GM18499 (cell line): ENCODE measurements around the gene CLMN.

Experiments
- ATAC-seq: cut with Tn5 transposase; IDR thresholded peaks from one replicate; pipeline ENCODE4 v1.9.1; 2021; ENCODE audit warnings: moderate number of reproducible peaks; ENCODE audit not compliant: insufficient read depth, unreplicated experiment

The CLMN gene

DNA sequence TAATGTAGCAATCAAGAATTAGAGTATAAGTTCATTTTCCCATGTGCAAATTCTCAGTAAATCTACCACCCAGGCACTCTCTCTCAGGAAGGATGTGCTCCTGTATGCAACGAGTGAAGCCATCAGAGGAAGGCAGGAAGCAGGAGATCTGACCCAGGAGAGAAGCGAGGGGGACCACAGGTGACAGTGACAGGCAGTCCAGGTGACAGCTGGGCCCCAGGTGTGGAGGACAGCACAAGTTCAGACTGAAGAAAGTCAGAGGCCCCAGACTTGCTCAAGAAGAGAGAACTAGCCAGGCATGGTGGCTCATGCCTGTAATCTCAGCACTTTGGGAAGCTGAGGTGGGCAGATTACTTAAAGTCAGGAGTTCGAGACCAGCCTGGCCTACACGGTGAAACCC lies 13.8 kb downstream of the CLMN start:
- ATAC-seq: no peak

- ATAC-seq: no peak
Measured at GRCh38 chr14:95305145-95305544, 14.6 kb downstream of the CLMN start.

DNA sequence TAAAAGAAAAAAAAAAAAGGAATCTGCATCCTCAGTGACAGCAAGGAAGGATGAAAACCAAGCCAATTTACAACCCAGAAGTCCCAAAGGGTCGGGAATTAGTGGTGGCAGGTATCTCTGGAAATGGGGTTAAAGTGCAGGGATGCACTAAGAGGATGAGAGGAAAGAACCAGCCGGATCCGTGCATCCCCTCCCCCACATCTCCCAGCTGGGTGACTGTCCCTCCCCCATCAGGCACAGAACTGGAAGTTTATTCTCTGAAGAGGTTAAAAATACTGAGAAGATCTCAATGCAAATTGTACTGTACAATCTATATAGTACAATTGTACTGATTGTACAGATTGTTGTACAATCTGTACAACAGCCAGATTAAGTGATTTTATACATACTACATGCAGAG lies 15.4 kb downstream of the CLMN start:
- no peak for ATAC-seq

DNA sequence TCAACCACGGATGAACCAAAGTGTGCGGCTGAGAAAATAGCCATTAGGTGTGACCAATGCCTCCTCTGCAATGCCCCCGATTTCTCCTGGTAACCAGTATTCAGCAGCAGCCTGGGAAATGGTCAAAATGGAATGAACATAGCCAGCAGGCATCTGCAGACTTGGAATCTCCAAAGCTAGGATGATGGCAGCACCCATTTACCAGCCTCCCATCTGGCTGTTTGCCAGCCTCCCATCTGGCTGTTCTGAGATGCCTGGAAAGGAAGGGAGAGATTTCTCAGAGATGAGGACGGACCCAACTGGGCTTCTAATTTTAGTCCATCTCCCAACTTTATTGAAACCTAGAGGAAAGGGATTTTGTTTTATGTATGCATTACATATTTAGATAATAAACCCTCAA lies 16.2 kb downstream of the CLMN start:
- no peak for ATAC-seq

GRCh38 chr14:95302667-95303506 lies 16.8 kb downstream of the CLMN start:
- no peak for ATAC-seq

DNA sequence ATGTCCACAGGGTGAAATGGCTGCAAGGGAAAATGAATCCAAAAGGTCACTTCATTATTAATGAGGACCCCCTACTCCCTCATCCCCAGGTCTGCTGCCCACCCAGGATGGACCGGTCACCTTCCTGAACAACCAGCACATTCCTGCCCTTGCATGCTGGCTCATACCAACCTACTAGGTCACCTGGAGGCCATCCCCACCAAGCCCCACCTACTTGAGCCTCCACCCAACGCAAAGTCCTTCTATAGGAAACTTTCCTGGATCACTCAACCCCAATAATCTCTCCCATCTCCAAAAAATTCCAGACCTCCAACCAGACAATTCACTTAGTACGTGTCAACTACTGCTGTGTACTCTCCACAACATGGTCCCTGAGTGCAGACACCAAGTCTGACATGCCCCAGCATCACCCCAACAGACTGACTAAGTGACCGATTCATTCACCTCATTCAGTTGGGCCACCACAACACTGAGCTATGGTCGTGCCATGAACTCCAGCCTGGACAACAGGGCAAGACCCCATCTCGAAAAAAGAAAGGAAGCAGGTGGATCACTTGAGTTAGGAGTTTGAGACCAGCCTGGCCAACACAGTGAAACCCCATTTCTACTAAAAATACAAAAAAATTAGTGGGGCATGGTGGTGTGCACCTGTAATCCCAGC lies 18.1 kb downstream of the CLMN start:
- ATAC-seq: no peak

GRCh38 chr14:95300697-95301526 lies 18.8 kb downstream of the CLMN start:
- ATAC-seq: no peak

DNA sequence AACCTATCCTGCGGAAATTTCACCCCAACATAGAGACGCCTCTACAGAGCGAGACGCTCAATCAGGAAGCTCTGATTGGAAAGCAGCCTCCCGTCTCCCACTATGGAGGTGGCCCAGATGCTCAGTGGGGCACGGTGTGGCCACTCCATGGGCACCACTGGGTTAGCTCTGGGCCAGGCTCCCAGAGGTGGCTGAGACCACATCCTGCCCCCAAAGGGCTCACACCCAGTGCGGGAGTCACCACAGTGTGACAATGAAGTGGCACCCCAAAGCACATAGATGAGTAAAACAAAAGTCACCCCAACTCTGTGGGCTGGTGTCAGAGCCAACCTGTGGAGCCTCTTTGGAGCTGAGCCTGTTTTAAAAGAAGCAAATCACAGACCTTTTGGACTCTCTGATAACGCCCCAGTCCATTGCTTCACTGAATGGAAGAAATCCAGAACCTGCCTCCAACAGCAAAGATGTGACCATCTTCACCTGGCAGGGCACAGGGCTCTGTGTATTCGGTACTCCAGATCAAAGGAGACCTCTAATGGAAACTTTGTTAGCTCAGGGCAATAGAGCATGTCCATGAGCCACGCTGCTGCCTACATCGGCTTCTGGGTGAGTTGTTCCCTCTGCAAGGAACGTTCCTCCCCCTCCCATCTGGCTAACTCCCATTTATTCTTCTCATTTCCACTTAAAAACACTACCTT lies 19.6 kb downstream of the CLMN start:
- ATAC-seq: no peak

DNA sequence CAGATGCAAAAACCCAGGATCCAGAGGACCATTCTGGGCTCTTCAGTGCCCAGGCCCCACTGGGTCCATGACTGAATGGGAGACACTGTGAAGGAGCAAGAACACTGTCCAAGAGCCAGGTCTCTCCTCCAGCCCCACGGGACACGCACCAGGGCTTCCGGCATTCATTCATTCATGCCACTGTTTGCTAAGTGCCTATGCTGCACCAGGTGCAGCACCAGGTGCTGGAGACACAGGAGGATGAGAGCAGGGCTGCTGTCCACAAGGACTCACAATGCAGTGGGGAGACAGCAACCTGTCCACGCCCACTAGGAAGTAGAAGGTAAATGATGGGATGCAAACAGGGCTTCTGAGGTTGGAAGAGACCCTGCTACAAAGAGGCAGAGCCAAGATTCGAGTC lies 20.4 kb downstream of the CLMN start:
- no peak for ATAC-seq

GRCh38 chr14:95297832-95298231 lies 21.9 kb downstream of the CLMN start:
- ATAC-seq: no peak

DNA sequence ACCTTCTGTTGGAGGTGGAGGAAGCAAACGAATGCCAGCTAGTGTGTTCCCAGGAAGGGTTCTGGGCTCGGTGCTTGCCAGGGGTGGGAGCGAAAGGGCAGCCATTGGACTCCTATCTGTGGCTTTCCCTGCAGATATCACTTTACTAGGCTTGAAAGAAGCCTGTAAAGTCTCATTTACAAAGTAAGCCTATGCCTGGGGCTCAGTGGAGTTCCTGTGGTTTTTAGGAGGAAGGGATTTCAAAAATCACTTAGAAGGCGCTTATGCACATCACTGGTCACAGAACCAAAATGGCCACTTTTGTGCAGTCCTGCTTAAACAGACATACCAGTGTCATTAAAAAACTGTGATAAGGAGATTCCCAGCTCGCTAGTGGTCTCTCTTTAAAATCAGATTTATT lies 22.7 kb downstream of the CLMN start:
- no peak for ATAC-seq

GRCh38 chr14:95295600-95296376 lies 23.9 kb downstream of the CLMN start:
- ATAC-seq: no peak

DNA sequence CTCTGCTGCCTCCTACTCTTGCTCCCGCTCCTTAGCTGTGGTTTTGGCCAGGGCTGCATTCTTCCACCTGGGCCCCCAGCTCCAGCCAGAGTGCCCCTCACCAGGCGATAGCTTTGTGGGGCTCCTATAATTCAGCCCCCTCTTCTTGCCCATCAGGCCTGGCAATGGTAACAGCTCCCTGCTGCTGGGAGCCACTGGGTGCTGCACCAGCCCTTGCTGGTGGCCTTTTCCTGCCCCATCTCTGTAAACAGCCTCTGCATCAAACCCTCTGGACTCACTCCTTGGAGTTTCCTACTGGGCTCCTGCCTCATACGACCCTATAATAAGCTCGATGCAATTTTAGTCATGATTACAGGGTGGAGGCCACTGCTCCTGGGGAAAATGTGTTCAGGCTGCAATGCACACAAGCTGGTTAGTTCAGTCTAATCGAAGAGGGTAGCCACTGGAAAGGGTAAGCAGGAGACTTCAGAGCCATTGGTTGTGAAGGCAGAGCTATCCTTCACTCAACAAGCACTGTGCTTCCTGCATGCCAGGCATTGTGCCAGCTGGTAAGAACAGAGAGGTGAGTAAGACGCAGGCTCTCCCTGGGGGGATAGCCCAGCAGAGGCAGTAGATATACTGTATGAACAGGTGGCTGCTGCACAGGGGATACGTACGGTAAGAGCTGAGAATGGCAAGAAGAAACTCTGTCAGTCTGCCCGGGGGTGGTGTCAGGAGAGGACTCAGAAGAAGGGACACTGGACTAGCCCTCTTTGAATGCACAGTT lies 24.7 kb downstream of the CLMN start:
- no peak for ATAC-seq

DNA sequence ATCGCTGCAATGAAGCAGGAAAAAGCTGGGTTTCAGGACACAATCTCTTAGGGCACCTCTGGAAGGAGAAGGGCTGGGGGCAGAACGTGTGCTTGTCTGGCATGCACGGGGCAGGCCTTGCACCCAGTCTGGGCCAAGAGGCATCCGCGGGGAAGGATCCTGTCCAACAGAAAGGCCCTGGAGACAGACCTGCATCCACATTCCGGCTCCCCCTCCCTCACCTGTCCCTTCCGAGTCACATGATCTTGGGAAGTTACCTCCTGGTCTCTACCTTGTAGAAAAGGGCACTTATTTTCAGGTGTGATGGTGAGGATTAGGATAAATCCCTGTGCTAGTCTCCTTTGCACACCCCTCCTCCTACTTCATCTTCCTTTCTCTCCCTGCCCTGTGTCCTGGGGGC lies 25.4 kb downstream of the CLMN start:
- no peak for ATAC-seq

- ATAC-seq: no peak
Measured at GRCh38 chr14:95293449-95293848, 26.3 kb downstream of the CLMN start.

DNA sequence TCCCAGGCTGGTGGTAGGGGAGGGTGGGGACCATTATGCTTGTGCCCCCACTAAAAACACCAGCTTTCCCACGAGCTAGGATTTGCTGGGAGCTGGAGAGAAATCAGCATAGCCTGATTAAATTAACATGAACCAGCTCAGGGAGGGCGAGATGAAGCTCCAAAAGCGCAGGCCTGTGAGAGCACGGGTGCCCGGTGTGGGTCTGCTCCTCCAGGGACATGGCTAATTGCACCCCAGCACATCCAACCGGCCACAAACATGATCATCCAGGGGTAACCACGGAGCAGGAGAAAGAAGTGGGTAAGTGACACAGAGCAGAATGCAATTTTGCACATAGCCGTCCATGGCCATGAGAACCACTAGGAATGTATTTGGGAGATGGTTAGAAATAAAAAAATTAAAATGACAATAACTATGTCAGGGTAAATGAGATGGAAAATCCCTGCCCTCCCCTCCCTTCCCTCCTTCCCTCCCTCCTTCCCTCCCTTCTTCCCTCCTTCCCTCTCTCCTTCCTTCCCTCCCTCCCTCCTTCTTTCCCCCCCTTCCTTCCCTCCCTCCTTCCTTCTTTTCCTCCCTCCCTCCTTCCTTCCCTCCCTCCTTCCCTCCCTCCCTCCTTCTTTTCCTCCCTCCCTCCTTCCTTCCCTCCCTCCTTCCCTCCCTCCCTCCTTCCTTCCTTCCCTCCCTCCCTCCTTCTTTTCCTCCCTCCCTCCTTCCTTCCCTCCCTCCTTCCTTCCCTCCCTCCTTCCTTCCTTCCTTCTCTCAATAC lies 26.9 kb downstream of the CLMN start:
- no peak for ATAC-seq

GRCh38 chr14:95291859-95292542 lies 27.7 kb downstream of the CLMN start:
- no peak for ATAC-seq
